Activated T-helper 9 cell treated with anti-CD3 and anti-CD28 coated beads, Interleukin-2, amount 50 U/mL, for 16 hours (primary cell): ENCODE results near the gene PHLPP2.
"Not testable (repeated sequence)": the region's sequence is repeated elsewhere in the genome, so short reads cannot be mapped to it uniquely, and the experiment has no call there.

Experiments used
- DNase-seq: peaks from one replicate; pipeline ENCODE4 v3.0.0-alpha.2; 2020; ENCODE audit warnings: low read depth

PHLPP2 gene

DNA sequence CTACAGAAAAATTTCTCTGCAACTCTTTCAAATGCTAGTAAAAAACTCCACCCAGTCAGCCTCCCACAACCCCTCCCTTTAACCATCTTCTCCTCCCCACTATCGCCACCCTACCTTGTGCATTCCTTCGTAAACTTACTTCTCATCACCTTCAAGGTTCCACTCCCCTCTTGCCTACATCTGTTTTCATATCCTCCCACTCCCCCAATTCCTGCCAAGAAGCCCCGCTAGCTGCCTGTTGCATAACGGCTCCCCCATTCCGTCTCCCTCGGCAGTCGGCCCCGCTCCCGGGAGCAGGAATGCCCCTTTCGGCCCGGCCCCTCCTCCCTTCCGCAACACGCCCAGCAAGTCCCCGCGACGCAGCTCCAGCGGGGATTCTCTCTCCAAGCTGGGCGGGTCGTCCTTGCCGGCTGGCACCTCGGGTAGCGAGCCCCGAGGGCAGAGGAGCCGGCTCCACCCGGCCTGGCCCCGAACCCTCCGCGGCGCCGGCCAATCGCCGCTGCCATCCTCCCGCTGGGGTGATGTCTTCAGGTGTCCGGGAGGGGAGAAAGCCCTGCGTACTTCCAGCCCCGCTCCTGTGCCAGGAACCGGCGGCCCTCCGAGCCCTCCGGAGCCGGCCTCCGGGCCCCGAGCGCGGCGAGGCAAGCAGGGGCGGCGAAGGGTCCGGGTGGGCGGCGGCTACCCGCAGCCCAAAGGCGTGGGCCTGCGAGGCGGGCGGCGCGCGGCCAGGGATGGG is 1.5 kb downstream of the PHLPP2 start:
- DNase-seq = peak; percentile 47

GRCh38 chr16:71721066-71721740 is 3.3 kb downstream of the PHLPP2 start:
- no peak for DNase-seq

DNA sequence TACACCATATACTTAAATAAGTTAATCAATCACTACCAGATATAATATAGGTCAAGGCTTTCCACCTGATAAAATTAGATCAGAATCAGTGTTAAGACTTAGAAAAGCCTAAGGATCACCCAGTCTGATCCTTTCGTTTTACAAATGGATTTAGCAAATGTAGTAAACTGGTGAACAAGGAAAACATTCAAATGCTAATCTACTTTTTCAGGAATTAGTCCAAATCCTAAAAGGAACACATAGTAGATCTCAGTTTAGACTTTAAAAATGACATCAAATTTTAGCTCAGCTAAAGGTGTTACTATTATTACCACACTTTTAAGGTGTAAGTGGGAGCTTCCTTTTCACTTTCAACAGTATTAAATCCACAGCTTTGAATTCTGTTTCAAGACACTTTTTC is 12.0 kb downstream of the PHLPP2 start:
- DNase-seq = no peak

- no peak for DNase-seq
These were observed 12.7 kb downstream of the PHLPP2 start for GRCh38 chr16:71711789-71712188.

DNA sequence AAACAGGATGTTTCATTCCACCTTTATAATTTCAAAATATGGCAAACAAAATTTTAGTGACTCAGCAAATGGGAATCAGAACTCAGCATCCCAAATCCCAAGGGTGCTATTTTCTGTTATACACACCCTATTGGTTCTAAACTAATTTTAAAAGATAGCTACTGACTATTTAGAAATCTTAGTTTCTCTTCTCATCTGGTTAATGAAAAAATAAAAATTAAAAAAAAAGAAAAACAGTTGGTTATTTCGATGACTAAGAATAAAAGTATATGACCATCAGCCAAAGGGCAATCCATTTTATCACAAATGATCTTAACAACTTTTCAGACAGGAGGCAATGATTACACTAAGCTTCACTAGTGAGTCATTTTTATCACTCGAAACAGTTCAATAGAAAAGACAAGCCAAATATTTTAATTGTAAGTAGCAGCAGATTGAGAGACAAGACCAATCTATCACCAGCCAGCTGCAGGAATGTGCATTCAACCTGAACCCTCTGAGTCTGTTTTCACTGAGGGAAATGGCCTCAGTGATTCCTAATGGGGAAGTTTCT is 15.2 kb downstream of the PHLPP2 start:
- DNase-seq = no peak

- DNase-seq = no peak
These were observed 15.8 kb downstream of the PHLPP2 start for GRCh38 chr16:71708696-71709095.

DNA sequence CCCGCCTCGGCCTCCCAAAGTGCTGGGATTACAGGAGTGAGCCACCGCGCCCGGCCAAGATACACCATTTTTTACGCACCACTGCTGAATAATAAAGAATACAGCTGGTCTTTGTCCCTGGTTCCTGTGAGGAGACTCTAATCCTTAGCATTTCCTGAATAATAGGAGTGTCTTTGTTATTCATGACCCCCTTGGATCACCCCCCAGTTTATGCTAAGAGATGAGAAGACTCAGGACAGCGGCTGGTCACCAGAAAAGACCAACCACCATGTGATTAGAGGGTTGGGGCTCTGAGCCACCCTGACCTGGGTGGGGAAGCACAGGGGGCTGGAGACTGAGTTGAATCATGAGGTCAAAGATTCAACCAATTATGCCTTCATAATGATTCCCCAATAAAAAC is 17.3 kb downstream of the PHLPP2 start:
- DNase-seq = no peak

DNA sequence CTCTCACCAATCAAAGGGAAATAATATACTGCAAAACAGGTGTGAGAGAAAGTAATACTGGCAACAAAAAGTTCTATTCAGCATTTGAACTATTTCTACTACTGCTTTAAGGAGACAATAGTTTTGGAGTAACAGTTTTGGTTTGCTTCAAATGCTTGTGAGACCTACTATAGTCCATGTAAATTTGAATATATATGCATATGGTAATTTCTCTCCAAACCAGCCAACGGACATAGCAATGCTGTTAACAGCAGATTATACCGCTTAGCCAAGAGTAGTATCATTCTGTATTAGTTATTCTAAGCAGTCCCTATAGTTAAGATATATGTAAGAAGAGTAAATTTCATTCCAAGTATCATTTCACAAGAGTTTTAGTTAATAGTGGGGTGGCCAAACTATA is 18.5 kb downstream of the PHLPP2 start:
- DNase-seq = no peak

- DNase-seq = no peak
These were observed 21.2 kb downstream of the PHLPP2 start for GRCh38 chr16:71703333-71703732.

GRCh38 chr16:71700831-71701230 is 23.7 kb downstream of the PHLPP2 start:
- no peak for DNase-seq

- DNase-seq = no peak
These were observed 26.0 kb downstream of the PHLPP2 start for GRCh38 chr16:71698491-71698890.

DNA sequence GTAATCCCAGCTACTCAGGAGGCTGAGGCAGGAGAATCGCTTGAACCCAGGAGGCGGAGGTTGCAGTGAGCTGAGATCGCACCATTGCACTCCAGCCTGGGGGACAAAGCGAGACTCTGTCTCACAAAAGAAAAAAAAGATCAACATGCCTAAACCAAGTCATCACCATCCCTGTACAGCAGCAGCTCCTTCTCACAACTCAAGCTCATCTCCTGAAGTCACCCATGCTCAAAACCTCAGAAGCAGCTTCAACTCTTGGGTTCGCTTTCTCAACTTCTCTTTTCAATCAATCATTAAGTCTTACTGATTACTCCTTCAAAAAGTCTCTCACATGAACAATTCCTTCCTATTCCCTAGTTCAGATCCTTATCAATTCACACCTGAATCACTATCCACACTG is 31.3 kb downstream of the PHLPP2 start:
- DNase-seq = no peak

- DNase-seq = no peak
These were observed 34.6 kb downstream of the PHLPP2 start for GRCh38 chr16:71689901-71690300.

DNA sequence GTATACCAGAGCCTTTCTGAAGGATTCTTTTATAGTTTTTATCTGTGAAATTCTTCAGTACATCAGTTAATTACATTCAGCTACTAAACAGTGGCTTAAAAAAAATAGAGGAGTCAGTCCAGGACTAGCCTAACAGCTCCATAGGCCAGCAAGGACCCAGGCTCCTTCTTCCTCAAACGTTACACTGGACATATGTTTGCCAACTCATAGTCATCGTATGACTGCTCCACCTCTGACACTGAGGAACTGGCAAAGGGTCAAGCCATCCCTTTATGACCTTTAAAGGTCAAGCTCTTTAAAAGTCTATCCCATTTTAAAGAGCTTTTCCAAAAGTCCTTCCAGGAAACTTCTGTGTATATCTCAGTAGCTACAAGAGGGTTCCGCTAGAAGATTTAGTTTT is 36.6 kb downstream of the PHLPP2 start:
- no peak for DNase-seq

GRCh38 chr16:71684280-71684679 is 40.2 kb downstream of the PHLPP2 start:
- not testable (repeated sequence) for DNase-seq

DNA sequence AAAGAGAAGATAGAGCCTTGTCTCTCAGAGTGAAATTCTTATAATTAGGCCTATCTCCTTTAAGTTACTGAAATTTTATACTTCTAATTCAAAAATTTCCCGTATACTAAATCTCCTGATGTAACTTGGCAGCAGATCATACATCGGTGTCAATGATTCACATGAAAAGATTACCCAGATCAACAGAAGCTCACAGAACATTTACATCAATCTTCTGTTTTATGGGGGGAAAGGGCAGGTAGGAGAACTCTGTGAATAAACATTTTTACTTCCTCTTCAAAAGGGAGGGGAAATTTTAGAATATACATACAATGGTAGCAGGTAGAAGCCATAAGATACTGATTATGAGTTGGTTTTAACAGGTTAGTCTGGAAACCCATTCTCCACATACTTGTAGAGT is 43.1 kb downstream of the PHLPP2 start:
- DNase-seq = no peak

GRCh38 chr16:71676236-71676635 is 48.3 kb downstream of the PHLPP2 start:
- no peak for DNase-seq

DNA sequence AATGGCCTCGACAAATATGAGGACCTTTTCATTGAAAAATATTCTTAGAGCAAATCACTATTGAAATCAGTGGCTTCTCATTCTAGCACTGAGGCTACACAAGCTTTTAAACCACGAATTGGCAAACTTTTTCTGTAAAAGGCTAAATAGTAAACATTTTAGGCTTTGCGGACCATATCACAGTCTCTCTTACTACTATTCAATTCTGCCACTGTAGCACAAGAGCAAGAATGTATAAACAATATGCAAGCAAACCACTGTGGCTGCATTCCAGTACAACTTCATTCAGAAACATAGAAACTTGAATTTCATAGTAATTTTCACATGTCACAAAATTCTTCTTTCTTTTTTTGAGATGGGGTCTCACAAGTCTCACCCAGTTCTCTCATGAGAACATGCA is 49.1 kb downstream of the PHLPP2 start:
- DNase-seq = no peak

DNA sequence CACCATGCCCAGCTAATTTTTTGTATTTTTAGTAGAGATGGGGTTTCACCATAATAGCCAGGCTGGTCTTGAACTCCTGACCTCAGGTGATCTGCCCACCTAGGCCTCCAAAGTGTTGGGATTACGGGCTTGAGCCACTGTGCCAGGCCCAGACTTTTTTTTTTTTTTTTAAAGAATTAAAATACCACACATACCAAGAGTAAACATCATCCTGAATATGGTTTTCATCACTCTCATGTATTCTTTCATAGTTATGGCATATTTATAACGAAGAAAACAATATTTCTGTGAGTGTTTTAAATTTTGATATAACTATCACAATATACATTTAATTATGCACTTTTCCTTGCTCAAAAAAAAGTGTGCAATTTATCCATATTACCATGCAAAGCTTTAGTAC is 50.3 kb downstream of the PHLPP2 start:
- DNase-seq = no peak

DNA sequence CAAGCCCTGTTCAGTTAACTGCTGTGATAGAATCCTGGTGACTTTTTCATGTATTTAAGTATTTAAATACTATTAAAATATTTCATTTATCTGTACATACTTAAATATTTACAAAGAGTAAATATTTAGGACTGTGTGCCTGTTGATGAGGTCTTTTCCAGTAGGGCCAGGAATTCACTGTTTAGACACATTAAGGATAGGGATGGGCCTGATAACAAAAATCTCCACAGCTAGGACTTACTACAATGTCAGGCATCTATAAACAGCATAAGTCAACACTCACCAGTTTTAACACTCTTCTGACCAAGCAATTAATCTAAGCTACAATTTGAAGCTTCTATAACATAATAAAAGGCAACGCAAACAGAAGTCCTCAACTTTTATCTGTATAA is 50.9 kb downstream of the PHLPP2 start:
- no peak for DNase-seq

DNA sequence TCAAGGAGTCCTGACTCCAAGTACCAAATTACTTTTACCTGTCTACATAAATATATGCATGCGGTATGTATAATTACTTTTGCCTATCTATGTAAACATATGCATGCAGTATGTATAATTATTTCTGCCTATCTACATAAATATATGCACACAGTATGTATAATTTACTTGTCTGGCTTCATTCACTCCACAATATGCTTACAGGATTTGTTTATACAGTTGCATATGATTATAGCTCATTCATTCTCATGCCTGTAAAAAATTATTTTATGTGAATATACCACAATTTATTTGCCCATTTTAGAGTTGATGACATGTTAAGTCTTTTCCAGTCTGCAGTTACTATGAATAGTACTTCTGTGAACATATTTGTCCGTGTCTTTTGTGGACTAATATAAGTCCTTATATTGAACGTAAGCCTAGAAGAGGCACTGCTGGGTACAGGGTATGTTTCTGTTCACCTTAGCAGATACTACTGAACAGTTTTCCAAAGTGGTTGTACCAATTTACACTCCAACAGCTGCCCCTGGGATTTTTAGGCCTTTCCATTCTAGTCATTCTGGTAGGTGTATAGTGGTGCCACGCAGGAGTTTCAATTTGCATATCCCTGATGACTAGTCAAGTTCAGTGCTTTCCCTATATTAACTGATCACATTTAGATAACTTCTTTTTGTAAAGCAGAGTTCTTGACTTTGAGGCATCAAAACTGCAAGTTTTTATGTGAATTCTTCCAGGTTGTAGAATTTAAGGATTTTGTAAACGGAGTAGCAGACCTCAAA is 51.5 kb downstream of the PHLPP2 start:
- no peak for DNase-seq

DNA sequence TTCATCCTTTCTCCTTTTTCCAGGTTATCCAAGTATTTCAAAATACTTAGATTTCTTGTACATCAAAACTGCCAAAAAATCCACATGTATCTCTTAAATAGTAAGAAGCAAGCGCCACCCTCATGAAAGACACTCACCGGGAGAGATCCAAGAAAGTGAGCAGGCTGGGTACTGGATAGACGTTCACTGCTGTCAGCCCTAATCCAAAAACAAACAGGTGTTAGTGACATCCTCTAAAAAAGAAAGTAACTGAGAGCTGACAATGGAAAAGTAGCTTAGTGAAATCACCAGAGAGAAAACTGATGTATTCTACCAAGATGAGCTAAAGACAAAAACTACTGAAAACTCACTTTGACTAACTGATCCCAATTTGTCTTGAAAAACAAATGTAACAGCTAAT is 52.4 kb downstream of the PHLPP2 start:
- DNase-seq = no peak

- no peak for DNase-seq
These were observed 53.3 kb downstream of the PHLPP2 start for GRCh38 chr16:71671165-71671564.
